ENCODE measurements around the gene AFG3L2.

Gene AFG3L2

DNA sequence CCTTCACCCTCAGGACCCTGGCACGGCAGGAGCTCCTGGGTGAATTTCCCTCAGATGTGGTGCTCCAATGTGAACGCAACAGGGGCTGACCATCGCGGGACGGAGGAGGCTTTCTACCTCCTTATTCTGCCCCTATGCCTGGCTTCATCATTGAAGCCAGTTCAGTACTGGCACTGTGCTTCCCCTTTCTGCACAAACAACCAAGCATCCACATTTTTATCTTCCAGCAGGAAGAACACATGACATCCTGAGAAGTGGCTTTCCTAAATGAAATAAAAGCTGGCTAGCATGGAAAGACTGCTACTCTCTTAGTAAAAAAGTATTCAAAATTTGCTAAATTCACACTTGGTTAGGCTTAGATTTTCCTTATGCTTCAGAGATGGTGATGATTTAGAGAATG, 24.8 kb downstream of the AFG3L2 start:
- DNase-seq = no peak

DNA sequence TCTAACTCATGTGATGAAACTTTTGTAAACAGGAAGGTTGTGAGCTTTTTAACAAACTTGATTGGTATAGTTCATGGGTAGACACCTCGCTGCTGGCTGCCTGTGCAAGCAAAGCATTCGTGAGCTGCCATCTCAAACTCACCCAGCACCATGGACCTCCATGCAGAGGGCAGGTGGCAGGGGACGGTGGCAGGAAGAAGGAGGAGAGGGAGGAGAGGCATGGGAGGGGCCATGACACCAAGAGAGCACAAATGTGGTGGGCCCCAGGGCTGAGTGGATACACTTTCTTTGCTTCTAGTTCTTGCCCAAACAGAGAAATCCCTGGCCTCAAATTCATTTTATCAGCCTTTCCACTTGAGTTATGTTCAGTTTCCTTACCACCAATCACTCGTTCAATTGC, 29.1 kb downstream of the AFG3L2 start:
- no peak for DNase-seq

DNA sequence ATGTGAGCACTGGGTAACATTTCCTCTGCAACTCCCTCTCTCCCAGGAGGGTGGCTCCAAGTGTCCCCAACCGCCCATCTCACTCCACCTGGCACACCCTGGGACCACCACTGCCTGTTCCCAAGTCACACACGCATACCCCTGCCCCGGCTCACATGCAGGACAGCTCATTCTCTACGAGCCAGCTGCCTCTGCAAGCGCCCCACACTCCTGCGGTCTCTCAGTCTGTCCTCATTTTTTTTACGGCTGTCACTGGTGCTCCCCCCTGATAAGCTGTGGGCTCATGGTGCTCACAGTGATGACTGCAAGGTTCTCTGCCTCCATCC, 30.8 kb downstream of the AFG3L2 start:
- DNase-seq = no peak

DNA sequence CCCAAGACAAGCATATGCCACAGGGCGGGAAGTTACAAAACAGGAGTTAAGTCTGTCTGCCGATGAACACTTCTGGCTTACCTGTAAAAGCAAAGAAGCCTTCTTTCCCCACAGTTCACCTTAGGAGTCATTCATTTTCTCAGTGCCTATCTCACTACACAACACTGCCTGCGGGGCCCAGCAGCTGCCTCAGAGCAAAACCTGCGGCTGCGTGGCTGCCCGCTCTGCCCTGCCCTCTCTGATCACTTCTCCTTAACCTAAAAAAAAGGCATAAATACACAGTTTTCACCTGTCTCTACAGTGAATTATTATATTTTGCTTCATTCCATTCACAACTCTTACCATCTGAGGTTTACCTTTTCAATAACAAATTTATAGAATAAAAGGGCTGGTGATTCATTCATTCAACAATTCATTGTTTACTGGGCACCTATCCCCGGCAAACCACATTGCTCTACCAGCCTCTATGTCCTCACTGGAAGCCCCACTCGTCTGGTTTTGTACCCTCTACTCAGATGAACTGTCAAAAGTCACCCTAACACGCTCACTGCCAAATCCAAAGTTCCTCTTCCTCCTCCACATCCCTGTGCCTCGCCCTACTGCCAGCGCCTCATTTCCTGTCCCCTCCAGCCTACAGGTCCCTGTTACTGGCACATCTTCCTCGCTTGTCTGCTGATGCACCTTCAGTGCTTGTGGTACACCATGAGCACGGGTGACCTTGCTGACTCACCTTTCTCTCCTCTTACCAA, 31.4 kb downstream of the AFG3L2 start:
- DNase-seq = no peak

DNA sequence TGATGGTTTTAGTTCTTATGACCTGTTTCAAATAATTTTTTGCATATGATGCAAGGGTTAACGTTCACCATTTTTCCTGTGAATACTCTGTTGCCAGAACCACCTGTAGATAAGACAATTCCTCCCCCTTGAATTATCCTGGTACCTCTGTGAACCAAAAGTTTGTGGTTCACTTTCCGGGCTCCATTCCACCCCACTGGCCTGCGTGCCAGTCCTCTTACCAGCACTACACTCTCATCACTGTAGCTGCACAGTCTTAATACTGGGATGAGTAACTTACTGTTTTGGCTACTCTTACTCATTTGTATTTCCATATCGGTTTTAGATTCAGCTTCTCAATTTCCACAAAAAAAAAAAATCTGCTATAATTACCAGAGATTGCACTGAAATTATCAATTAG, 34.4 kb downstream of the AFG3L2 start:
- DNase-seq = no peak

DNA sequence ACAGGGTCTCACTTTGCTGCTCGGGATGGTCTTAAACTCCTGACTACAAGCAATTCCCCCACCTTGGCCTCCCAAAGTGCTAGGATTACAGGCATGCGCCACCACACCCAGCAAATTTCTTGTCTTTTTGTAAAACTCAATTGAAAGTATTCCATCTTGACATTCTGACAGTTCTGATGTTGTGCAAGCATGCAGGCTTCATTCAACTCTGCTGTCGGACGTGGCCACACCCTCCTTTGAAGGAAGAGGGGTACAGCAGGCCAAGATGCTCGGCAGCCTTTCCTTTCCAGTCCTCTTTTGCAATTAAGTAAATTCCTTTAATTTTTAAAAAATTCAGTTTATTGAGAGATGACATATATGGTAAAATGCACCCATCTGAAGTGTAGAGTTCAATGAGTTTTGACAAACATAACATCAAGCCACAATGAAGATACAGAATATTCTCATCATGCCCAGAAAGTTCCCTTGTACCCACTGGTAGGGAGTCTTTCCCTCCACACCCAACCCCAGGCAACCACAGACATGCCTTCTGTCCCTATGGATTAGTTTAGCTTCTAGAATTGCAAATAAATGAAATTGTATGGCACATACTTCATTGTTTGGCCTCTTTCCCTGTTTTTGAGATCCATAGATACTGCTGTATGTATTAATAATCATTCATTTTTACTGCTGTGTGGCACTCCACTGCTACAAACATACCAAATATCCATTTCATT, 35.9 kb downstream of the AFG3L2 start:
- DNase-seq = no peak

DNA sequence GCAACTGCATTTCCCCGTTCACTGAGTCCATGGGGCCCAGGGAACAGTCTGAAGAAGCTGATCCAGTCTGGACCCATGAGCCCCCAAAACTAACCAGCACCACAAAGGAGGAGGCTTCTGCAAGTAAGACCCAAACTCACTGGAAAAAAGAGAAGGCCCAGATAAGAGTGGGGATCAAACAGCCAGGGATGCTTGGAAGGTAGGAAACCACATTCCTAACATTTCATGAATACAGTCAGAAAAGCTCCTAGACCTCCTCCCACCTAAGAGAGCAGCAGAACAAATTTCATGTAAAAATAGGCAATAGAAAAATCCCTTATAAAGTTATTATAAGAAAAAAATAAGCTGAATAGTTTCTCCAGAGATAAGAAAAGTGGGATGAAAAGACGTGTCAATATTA, 38.6 kb downstream of the AFG3L2 start:
- DNase-seq = no peak

DNA sequence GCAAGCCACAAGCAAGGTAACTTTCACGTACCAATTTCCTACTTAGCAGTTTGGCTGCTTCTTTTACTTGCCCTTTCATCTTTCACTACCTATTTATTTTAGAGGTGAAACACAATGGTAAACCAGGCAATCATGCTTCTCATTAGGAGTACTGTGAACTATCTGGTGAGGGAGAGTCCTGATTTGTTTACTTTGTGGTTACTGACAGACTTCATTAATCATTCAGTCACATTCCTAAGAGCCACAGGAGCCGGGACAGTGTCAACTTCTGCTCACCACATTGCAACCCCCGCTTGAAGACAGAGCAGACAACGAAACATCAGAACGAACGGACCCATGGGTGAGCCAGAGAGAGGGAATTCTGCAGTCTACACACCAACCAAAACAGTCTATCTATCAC, 40.1 kb downstream of the AFG3L2 start:
- DNase-seq = no peak

DNA sequence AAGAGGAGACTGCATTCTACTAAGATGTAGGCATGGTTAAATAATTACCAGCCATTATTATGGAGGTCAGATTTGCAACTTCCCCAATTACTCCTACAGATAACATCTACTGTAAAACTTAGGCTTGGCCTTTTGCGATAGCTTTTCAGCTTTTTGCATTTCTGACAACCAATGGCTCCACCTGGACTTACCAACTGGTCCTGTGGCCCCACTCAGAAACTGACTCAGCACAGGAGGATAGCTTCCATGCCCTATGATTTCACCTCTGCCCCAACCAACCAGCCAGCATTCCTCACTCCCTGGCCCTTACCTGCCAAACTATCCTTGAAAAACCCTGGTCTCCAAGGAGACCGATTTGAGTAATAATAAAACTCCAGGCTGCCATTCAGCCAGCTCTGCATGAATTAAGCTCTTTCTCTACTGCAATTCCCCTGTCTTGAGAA, 40.8 kb downstream of the AFG3L2 start:
- DNase-seq = no peak

DNA sequence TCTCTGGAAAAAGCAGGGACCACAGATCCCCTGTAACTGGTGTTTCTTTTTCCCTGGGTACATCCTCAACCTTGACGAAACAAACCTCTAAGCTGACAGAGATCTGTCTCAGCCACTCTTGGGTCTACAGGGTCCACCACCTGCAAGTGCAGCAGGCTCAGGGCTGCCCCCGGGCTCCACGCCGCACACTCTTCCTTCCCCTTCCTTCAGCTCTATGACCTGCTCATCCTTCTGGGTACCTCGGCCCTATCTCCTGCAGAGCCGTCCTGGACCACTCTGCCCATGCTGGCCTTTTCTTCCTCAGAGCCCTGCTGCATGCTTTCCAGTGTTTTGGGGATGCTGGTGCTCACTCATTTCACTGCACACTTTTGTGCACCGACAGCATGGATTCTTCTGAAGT, 41.5 kb downstream of the AFG3L2 start:
- no peak for DNase-seq

DNA sequence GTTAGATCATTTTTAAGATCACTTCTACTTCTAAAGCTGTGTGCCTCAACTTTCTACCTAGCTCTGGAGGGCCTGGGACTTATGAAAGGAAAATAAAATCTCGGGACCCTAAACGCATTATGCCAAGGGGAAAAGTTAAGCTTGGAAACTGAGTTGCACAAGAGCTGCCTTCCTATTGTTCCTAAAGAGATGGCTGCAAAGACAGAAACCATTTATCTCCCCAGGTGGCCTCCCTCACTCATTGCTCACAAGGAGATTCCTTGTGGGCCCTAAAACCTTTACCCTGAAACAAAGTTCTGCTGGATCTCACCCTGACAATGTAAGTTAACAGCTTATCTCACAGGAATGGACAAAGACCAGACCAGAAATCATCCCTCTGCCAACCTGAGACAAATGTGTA, 42.2 kb downstream of the AFG3L2 start:
- no peak for DNase-seq

DNA sequence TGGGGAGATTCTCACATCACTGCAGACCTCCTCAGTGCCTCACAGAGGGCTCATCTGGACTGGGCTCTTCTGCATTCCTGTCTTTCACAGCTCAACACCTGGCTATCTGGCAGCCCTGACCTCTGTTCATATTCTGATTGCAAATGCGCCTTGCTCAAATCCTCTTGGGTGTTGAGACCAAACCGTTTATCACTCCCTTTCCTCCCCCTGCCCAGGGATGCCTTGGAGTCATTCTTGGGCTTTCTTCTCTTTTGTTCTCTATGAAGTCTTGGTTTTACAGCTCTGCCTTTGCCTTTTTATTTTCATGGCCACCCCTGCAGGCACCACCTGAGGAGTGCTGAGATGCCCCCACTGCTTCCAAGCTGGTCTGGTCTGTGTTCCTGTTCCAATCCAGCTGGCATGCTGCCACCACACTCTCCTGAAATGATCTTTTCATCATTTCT, 42.6 kb downstream of the AFG3L2 start:
- no peak for DNase-seq

DNA sequence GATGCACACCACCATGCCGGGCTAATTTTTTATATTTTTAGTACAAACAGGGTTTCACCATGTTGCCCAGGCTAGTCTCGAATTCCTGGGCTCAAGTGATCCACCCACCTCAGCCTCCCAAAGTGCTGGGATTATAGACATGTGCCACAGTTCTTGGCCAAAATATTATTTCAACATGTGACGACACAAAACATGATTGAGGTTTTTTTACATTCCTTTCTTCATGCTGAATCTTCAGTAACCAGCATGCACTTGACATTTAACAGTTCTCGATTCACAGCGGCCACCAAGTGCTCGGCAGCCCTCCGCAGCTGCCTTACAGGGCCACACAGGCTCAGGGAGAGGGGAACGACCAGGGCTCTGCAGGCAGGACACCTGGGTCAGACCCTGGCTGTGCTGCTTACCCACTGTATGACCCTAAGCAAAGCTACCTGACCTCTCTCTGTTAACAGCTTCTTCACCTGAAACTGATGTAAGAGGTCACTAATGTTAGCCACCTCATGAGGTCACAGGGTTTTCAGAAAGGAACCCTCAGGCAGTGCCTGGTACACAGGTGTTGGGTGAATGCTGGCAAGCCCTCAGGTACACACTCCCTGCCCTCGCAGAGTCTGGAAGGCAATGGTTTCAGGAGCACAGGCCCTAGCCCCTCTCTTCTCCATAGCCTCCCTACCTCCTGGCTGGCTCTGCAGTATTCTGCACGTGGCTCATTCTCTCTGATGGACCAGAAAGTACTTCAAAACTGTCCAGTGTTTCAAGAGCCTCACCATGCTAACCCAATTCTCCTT, 43.3 kb downstream of the AFG3L2 start:
- DNase-seq = no peak

DNA sequence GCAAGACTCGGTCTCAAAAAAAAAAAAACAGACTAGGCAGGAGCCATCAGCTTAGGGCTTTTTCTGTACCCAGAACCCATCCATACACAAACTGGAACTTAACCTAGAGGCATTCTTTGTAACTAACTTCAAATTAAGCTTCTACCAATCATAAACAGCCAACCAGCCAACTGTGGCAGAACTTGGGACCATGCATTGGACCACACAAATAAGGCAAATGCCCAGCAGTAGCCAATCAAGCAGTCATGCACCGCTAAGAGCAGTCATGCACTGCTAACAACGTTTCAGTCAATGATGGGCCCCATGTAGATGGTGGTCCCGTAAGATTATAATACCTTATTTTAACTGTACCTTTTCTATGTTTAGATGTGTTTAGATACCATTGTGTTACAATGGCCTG, 46.3 kb downstream of the AFG3L2 start:
- DNase-seq = no peak

DNA sequence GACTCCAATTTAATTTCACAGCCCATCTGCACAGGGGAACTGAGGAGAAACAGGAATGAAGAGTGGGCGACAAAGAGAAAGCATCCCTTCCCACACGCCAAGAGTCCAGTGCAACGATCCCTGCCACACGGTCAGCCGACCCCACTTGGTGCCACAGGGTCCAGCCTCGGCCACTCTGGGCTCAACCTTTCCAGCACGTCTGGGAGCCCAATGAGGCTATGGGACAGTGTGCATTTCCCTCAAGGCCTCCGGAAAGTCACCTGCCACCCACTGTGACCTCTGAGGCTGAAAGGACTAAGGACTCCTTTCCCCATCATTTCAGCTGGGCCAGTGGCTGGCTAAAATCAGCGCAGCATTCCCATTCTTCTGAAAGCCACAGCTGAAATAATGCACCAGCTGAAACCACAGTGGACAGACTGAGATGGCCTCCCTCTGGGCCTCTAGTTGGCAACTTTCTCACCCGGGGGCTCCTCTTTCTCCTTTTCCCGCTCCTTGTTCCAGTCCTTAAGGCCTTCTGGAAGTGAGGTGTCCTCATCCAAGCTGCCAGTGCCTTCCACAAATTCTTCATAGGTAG, 47.8 kb downstream of the AFG3L2 start:
- DNase-seq = no peak

DNA sequence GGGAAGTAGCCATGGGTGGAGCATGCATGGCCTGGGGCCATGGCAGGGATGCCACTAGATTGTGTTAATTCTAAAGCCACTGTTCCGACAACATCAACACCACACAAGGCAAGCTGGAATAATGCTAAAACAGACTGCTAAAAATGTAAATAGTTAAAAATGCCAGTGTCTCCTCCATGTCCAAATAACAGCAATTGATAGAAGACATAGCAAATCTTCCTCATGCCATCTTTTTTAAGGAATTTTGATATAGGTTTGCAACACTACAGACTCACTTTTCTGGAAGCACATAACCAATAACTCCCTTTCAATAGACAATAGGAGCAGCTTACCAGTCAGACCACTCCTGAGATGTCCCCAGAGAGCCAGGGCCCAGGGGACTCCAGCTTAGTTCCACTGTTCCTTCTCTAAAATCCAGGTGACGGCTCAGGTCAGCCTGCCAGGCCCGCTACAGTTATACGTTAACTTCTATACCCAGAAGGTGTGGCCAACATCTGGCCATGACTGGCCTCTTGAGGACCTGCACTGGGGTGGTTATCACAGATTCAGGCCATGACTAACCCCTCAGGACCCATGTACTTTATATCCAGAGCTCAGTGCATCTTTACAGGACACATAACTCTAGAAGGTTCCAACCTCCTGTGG, 48.7 kb downstream of the AFG3L2 start:
- no peak for DNase-seq

DNA sequence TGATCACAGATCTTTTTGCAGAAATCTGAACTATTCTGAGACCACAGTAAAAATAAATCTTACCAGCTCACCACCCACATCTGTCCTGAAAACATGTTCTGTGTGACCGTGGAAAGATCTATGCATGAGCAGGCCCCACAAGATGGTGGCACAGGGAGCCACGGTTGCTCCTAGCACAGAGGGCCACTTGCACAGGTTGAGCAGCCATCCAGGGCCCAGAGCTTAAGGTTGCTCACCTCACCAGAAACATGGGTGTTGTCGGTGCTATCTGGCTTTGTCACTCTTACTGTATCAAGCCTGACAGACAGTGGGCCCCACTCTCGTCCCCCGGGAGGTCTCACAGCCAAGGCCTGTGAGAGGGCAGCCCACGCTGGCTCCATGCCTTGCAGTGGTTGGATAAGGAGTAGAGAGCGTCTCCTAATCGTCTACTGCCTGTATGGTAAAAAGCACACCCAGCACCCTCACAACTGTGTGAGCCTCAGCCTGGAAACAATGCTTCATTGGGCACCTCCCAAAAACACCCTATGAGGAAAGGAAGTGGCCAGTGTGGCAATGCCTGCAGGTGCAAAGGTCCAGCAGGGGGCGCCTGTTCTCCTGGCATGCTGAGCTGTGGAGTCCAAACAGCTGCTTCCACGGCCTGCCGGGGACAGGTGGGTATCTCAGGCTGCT, 49.4 kb downstream of the AFG3L2 start:
- DNase-seq = peak; percentile 16

DNA sequence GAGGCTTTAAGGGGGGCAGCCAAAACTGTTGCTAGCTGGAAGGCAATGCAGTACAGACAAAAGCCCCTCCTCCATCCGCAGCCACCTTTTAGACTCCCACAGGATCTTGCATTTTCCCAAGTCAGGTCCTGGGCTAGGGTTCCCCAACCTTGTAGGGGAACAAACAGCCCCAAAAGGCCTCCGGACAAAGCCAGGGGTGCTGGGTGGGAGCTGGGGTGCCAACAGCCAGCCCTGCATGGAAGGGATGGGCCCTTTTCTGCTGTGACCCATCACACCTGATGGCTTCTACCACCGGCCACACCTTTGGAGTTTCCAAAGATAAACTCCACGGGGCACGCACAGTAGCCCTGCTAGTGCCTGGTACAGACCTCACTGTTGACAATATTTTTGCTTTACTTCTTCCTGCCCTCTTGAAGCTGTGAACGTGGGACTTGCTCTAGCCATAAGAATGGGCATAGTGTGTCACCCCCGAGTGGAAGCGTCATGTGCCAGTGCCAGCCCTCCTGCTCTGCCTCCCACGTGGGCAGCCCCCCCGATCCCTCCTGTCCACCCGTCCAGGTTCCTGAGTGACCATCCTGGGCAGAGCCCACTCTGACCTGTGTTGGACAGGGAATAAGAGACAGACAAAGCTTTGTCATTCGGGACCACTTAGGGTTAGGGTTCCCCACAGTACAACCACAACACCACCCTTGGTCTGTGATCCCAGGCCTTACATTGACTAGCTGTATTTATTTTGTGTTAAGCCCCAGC, 50.1 kb downstream of the AFG3L2 start:
- DNase-seq = no peak

DNA sequence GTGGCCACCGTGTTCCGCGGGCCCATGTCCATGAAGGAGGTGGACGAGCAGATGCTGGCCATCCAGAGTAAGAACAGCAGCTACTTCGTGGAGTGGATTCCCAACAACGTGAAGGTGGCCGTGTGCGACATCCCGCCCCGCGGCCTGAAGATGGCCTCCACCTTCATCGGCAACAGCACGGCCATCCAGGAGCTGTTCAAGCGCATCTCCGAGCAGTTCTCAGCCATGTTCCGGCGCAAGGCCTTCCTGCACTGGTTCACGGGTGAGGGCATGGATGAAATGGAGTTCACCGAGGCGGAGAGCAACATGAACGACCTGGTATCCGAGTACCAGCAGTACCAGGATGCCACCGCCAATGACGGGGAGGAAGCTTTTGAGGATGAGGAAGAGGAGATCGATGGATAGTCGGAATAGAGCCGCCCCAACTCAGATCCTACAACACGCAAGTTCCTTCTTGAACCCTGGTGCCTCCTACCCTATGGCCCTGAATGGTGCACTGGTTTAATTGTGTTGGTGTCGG, 51.2 kb downstream of the AFG3L2 start:
- no peak for DNase-seq

DNA sequence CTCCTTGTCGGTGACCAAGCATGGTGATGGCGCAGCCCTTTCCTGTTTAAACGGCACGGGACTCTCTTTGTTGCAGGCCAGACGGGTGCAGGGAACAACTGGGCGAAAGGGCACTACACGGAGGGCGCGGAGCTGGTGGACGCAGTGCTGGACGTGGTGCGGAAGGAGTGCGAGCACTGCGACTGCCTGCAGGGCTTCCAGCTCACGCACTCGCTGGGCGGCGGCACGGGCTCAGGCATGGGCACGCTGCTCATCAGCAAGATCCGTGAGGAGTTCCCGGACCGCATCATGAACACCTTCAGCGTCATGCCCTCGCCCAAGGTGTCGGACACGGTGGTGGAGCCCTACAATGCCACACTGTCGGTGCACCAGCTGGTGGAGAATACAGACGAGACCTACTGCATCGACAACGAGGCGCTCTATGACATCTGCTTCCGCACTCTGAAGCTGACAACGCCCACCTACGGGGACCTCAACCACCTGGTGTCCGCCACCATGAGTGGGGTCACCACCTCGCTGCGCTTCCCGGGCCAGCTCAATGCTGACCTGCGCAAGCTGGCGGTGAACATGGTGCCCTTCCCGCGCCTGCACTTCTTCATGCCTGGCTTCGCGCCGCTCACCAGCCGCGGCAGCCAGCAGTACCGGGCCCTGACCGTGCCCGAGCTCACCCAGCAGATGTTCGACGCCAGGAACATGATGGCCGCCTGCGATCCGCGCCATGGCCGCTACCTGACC, 51.9 kb downstream of the AFG3L2 start:
- no peak for DNase-seq

DNA sequence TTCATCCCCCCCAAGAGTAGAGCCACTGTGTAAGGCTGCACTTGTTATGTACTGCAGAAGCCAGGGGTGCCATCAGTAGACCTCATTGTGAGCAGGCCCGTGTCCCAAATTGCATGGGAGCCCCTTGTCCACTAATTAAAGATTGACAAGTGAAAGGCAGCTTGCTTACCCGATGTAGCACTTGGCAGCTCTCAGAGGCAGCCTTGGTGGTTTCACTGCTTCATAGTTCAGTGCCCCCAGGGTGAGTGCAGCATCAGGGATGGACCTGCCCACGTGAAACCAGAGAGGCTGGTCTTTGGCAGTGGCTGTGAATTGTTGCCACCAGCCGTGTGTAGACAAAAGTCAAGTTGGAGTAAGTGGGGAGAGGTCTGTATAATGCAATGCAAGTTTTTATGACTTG, 55.7 kb downstream of the AFG3L2 start:
- no peak for DNase-seq
